ENCODE results near the gene TMCO4.

DNA sequence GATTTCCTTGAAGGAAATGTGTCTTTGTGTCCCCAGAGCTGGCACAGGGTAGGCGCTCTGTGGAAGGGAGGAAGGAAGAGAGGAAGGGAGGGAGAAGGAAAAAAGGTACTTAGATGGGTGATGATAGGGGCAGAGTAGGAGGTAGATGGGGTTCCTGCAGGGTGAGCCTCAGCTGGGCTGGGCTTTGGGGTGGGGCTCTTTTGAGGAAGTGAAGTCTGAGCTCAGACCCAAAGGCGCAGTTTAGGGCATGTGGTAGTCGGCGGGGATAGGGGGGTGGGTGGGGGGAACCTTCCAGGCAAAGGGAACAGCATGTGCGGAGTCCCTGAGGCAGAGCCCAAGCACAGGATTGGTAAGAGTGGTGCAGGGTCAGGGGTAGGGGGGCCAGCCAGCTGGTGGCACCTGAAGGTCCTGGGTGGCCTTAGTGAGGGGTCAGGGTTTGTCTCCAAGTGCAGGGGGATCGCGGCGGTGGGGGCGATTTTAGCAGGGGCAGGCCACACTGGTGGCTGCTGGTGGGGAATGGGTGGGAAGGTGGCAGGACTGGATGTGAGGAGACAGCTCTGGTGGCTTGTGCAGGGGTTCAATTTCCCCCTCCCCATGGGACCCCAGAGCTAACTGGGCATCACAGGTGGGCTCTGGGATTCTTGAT lies 143.5 kb downstream of the TMCO4 start:
- no peak for TF ChIP-seq POLR2A (IDR thresholded peaks at IDR 0.05)
- TF ChIP-seq, protein P1, sequence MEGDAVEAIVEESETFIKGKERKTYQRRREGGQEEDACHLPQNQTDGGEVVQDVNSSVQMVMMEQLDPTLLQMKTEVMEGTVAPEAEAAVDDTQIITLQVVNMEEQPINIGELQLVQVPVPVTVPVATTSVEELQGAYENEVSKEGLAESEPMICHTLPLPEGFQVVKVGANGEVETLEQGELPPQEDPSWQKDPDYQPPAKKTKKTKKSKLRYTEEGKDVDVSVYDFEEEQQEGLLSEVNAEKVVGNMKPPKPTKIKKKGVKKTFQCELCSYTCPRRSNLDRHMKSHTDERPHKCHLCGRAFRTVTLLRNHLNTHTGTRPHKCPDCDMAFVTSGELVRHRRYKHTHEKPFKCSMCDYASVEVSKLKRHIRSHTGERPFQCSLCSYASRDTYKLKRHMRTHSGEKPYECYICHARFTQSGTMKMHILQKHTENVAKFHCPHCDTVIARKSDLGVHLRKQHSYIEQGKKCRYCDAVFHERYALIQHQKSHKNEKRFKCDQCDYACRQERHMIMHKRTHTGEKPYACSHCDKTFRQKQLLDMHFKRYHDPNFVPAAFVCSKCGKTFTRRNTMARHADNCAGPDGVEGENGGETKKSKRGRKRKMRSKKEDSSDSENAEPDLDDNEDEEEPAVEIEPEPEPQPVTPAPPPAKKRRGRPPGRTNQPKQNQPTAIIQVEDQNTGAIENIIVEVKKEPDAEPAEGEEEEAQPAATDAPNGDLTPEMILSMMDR (IDR thresholded peaks at IDR 0.05): no peak
